Neural crest cell (in vitro differentiated cells): Measurements from ENCODE around the gene NEU2. TPM values are rescaled to one million over a fixed set of nuclear protein-coding genes. Genes with fewer than 3 reads are reported as not detected.

Source experiments
- DNase-seq: peaks from one replicate; pipeline ENCODE4 v3.0.0; 2021; ENCODE audit warnings: low read depth, mixed read lengths, low spot score
- H3K27ac Mint-ChIP-seq: one replicate; pipeline ENCODE4 v1.8.0; 2021; ENCODE audit warnings: mild to moderate bottlenecking, mixed read lengths; ENCODE audit not compliant: unreplicated experiment
- H3K27me3 Mint-ChIP-seq: 2 replicates; pipeline ENCODE4 v1.8.0; 2021; ENCODE audit warnings: low read depth, mild to moderate bottlenecking, mixed read lengths
- H3K36me3 Mint-ChIP-seq: 2 replicates; pipeline ENCODE4 v1.8.0; 2021; ENCODE audit warnings: low read depth, mild to moderate bottlenecking, mixed read lengths
- H3K4me1 Mint-ChIP-seq: 2 replicates; pipeline ENCODE4 v1.8.0; 2021; ENCODE audit warnings: mixed read lengths
- H3K4me3 Mint-ChIP-seq: one replicate; pipeline ENCODE4 v1.8.0; 2021; ENCODE audit warnings: mild to moderate bottlenecking, mixed read lengths
- H3K9me3 Mint-ChIP-seq: 2 replicates; pipeline ENCODE4 v1.8.0; 2021; ENCODE audit warnings: mixed read lengths
- total RNA-seq: library from RNA; stranded (reverse); gene quantifications from 2 replicates; pipeline ENCODE4 v1.2.1, GENCODE V29; 2021
- TF ChIP-seq, protein P1 (sequence below): fragments of 200-600 bp; sonication (generic); conservative IDR thresholded peaks from 2 replicates; pipeline ENCODE4 v1.5.0; 2021; ENCODE audit warnings: antibody characterized with exemption, mild to moderate bottlenecking

Gene NEU2
- total RNA-seq, 1 donor from 2014 or later = not detected

DNA sequence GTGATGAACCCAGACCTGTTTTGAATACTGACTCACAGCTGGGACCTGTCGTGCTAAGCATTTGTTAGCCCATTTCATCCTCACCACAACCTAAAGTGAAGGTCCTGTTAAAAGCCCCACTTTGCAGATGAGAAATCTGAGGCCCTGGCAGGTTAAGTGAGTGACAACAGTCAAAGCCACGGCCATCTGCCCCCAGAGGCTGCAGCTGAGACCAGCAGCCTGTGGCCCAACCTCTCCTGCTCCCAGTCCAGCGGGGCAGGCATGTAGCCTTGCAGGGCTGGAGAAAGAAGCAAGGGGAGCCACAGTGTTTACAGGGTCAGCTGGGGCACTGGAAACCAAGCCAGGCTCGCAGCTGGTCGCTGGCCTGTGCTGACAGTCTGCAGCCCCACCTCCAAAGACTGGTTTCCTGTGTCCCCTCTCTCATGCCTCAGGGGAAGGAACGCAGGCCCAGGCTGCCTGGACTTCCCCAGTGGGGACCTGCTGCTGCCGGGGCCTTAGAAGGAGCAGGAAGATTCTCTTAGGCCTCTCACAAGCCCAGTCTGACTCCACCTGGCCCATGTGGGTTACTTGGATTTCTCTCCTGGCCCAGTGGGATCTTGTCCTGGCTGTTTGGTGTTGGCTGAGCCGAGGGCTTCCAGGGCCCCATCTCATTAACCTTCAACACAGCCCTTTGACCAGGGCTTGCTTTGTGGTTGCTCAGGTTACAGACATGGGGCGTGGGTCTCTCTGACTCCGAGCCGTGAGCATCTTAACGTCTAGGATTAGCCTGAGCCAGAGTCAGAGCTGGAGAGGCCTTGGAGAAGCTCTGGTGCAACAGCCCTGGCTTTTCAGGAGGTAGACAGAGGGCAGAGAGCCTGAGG lies 29.3 kb downstream of the NEU2 start:
- Mint-ChIP-seq H3K9me3 (no peaks in the 10 kb centered on the region), H3K4me3 (no peak overlapping the region), H3K36me3 (no peaks in the 10 kb centered on the region), H3K27ac (peak overlapping the region; percentile 57), H3K4me1 (peaks cover 24% of the 10 kb centered on the region), H3K27me3 (peaks cover under 1% of the 10 kb centered on the region)
- TF ChIP-seq, protein P1, sequence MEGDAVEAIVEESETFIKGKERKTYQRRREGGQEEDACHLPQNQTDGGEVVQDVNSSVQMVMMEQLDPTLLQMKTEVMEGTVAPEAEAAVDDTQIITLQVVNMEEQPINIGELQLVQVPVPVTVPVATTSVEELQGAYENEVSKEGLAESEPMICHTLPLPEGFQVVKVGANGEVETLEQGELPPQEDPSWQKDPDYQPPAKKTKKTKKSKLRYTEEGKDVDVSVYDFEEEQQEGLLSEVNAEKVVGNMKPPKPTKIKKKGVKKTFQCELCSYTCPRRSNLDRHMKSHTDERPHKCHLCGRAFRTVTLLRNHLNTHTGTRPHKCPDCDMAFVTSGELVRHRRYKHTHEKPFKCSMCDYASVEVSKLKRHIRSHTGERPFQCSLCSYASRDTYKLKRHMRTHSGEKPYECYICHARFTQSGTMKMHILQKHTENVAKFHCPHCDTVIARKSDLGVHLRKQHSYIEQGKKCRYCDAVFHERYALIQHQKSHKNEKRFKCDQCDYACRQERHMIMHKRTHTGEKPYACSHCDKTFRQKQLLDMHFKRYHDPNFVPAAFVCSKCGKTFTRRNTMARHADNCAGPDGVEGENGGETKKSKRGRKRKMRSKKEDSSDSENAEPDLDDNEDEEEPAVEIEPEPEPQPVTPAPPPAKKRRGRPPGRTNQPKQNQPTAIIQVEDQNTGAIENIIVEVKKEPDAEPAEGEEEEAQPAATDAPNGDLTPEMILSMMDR = no peak
- peak; percentile 23 for DNase-seq

DNA sequence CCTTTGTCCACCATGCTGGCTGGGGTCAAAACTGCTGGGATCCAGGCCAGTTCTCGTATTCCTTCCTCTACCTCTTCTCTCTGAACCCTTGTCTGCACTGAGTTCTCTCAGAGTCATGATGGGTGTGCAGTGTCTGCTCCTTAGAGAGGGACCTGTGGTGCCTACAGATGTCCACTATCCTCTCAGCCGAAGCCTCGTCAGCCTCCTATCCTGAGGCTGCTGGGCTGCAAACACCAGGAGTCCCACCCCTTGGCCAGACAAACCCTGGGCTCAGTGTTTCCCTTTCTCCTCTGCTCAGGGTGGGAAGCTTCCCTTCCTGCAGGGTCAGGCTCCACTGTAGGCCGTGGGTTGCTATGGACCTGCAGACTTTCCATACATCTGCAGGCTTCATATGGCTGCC lies 30.0 kb downstream of the NEU2 start:
- no peak overlapping the region for H3K27ac Mint-ChIP-seq
- H3K4me1 Mint-ChIP-seq = peaks cover 24% of the 10 kb centered on the region
- no peaks in the 10 kb centered on the region for H3K36me3 Mint-ChIP-seq
- TF ChIP-seq, protein P1 = no peak
- no peaks in the 10 kb centered on the region for H3K27me3 Mint-ChIP-seq
- no peaks in the 10 kb centered on the region for H3K9me3 Mint-ChIP-seq
- no peak for DNase-seq
- H3K4me3 Mint-ChIP-seq = no peak overlapping the region

DNA sequence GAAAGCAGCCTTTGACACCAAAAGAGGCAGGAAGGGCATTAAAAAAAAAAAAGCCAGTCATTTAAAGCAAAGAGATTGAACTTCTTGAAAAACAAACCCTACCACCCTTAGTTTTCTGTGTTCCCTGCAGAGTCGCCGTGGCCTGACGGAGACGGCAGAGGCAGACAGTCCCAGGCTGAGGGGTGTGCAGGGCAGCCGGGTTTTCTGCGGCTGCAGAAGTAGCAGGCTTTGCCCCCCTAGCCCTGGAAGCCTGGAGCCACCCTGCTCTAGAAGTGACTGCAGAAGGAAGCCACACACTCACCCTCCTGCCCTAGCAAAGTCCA lies 30.4 kb downstream of the NEU2 start:
- DNase-seq = no peak
- Mint-ChIP-seq H3K4me1 (peaks cover 24% of the 10 kb centered on the region), H3K4me3 (no peak overlapping the region), H3K9me3 (no peaks in the 10 kb centered on the region), H3K36me3 (no peaks in the 10 kb centered on the region), H3K27ac (no peak overlapping the region), H3K27me3 (no peaks in the 10 kb centered on the region)
- TF ChIP-seq, protein P1 = no peak

DNA sequence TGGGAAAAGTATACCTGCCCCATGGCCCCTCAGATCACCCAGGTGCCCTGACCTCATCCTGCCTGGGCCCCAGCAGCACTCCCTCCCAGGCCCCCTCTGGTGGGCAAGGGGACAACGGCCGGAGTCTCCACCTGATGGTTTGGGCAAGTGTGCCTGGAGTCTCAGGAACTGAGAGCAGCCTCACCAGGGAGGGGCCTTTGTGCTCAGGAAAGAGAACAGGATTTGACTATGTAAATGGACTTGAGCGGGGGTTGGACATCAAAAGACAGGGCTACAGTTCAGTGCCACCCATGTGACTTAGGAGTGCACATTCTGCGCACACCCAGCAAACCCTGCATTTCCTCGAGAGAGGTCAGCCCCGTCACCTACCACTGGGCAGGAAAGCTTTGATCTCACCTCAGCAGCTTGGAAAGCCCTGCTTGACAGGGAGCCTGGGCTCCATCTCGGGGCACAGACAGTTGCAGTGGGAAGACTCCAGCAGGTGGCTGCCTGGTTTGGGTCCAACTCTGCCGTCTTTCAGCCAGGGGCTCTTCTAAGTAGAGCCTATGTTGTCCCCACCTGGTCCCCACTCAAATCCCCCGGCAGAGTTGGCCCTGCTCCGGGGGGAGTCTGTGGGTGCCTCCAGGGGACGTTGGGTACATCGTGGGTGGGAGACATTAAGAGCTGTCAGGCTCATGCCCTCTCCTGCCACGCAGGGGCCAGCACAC lies 30.9 kb downstream of the NEU2 start:
- no peak overlapping the region for H3K27ac Mint-ChIP-seq
- H3K9me3 Mint-ChIP-seq = no peaks in the 10 kb centered on the region
- TF ChIP-seq, protein P1 = no peak
- no peak overlapping the region for H3K4me3 Mint-ChIP-seq
- H3K4me1 Mint-ChIP-seq = peaks cover 24% of the 10 kb centered on the region
- no peaks in the 10 kb centered on the region for H3K27me3 Mint-ChIP-seq
- H3K36me3 Mint-ChIP-seq = no peaks in the 10 kb centered on the region
- DNase-seq = no peak

DNA sequence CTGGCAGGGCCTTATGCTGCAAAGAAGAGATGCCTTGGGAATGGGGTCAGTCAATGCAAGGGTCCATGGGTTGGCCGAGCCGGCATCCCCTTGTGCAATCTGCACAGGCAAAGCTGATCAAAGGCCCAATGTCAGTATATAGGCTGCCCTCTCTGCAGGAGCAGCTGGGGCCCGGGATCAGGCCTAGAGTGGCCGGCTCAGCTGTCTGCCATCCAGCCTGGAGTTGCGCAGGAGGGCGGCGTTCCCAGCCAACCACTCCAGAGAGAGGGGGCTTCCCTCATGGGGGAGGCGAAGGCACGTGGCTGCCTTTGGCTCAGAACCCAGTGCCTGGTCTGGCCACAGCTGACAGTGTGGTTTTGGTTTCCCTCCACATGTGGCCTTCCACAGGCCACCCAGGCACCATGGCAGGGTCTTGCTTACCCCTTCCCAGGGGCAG lies 31.5 kb downstream of the NEU2 start:
- H3K4me1 Mint-ChIP-seq = peaks cover 24% of the 10 kb centered on the region
- no peaks in the 10 kb centered on the region for H3K9me3 Mint-ChIP-seq
- no peaks in the 10 kb centered on the region for H3K36me3 Mint-ChIP-seq

More for the DNA sequence above, 31.5 kb downstream of the NEU2 start:
- no peak overlapping the region for H3K27ac Mint-ChIP-seq
- TF ChIP-seq, protein P1 = no peak
- no peak for DNase-seq
- H3K4me3 Mint-ChIP-seq = no peak overlapping the region
- peaks cover 6% of the 10 kb centered on the region for H3K27me3 Mint-ChIP-seq
